NCI-H1694 treated with DMSO at 0.1 percent for 48 hours (cell line): ENCODE data around the gene TLE2.

Experiments
- DNase-seq: peaks from one replicate; lab custom pipeline; 2025; lab: John Stamatoyannopoulos, UW

The TLE2 gene

DNA sequence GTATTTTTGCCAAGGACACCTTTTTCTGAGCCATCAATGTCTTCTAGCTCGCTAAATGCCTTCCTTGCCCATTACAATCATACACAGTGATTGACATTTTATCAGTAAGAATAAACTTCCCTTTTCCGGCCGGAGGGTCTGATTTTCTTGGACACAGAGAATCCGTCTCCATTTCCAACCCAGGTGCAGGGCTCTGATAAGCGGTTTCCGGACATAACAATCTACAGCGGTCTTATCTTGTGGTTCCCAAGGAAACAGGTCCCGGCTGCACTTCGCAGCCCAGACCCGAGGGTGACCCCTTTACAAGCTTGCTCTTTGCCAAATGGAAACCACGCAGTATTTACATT, 79.2 kb downstream of the TLE2 start:
- no peak for DNase-seq
